Urinary bladder (tissue), 4 donors: Measurements from ENCODE around the gene USB1. TPM values are rescaled to one million over a fixed set of nuclear protein-coding genes. Genes with fewer than 3 reads are reported as not detected.

Experiments
- DNase-seq: peaks from one replicate; pipeline ENCODE4 v3.0.0-alpha.2; 2015; ENCODE audit errors: extremely low spot score
- H3K27ac ChIP-seq: one replicate; pipeline ENCODE4 v1.5.1; 2013; ENCODE audit warnings: low read depth, mild to moderate bottlenecking, moderate library complexity
- H3K36me3 ChIP-seq: one replicate; pipeline ENCODE4 v1.6.1; 2013; ENCODE audit warnings: mild to moderate bottlenecking, moderate library complexity; ENCODE audit not compliant: insufficient read depth
- H3K4me1 ChIP-seq: one replicate; pipeline ENCODE4 v1.6.1; 2013; ENCODE audit warnings: mild to moderate bottlenecking, moderate library complexity; ENCODE audit not compliant: insufficient read depth
- H3K4me3 ChIP-seq: one replicate; pipeline ENCODE4 v1.5.1; 2013; ENCODE audit warnings: low read depth, low read length
- WGBS: extraction: QIAGEN DNeasy Blood & Tissue Kit; methylation state at CpG from one replicate; pipeline ENCODE4 v1.1.7; 2013; 5-methylcytosine and 5-hydroxymethylcytosine counted together
- polyA plus RNA-seq: library from polyadenylated mRNA; stranded (reverse); fragments of 200-250 nt; gene quantifications from one replicate; pipeline ENCODE4 v1.2.3, GENCODE V29; 2013
- total RNA-seq: library from RNA; depleted of rRNA; stranded (reverse); fragments of >200 nt; gene quantifications from one replicate; pipeline ENCODE4 v1.2.3, GENCODE V29; 2014
- donor health status: healthy with polysubstance abuse.
- donor health status: healthy.

The USB1 gene
- total and polyA plus RNA-seq, 2 donors: 7.6 to 55.3 TPM

GRCh38 chr16:58024486-58025350 lies 23.5 kb downstream of the USB1 start:
- peak overlapping the region; percentile 61 for H3K4me3 ChIP-seq
- no peak for DNase-seq
- no peaks in the 10 kb centered on the region for H3K4me1 ChIP-seq
- WGBS: 15% methylated on average over 57 of the region's 57 CpGs
- H3K27ac ChIP-seq: peak overlapping the region; percentile 23
- no peaks in the 10 kb centered on the region for H3K36me3 ChIP-seq

DNA sequence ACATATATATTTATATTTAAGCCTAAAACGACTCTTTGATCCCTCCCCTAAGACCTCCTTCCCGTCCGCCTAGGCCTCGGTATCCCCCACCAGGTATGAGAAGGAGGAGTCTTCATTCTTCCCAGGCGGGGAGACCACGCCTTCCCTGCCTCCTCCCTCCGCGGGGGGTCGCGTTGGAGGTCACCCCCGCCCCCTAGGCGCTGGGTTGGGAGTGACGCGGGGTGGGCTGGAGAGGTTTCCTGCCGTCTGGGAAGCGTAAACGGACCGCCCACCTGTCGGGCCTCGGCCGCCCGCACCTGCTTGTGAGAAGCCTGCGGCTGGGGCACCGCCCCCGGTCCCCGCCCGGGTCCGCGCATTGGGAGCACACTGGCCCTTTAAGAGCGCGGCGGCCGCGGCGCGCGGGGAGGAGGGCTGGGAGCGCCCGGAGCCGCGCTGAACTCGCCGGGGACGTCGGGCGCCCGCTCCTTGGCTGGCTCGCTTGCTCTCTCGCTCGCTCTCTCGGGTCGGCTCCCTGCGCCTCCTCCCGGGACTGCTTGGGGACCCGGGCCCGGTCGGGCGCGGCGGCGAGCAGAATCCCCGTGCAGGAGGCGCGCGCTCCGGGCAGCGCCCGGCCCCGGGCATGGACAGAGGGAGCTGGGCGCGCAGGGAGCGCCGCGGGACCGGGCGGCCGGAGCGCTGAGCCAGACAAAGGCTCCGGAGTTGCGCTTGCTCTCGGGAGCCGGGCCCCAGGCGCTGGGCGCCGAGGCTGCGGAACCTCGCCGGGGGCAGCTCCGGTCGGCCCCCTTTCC lies 24.3 kb downstream of the USB1 start, which contains the start of gene MMP15:
TSS of gene MMP15 (plus strand) at position 404 of the 788 bp plus-strand sequence. CDS start 597 bp downstream, outside the sequence.
- peak within 1 kb of the TSS; percentile 42 for H3K27ac ChIP-seq
- H3K36me3 ChIP-seq: no peaks in the 10 kb centered on the region
- peak within 1 kb of the TSS; percentile 61 for H3K4me3 ChIP-seq
- H3K4me1 ChIP-seq: no peaks in the 10 kb centered on the region
- WGBS: under 1% methylated on average over 90 of the region's 90 CpGs
- DNase-seq: no peak

DNA sequence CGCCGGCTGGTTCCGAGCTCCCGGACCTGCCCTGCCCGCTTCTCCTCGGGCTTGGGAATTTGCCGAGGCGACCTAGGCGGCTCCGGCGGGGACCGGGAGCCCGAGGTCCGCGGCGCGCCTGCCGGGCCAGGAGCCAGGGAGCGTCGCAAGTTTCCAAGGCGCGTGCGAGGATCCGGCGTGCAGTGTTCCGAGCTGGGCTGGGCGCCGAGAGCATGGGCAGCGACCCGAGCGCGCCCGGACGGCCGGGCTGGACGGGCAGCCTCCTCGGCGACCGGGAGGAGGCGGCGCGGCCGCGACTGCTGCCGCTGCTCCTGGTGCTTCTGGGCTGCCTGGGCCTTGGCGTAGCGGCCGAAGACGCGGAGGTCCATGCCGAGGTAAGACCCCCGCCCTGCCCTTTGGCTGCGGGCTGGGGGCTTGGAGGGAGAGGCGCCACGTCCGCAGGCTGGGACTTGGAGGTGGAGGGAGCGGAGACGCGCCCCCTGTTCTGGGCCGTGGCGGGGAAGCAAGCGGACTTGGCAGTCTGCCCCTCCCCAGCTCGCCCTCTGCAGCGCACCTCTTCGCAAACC lies 25.0 kb downstream of the USB1 start:
- DNase-seq: no peak
- Histone ChIP-seq H3K4me1 (no peaks in the 10 kb centered on the region), H3K27ac (no peak overlapping the region), H3K4me3 (peak overlapping the region; percentile 61), H3K36me3 (no peaks in the 10 kb centered on the region)
- WGBS: under 1% methylated on average over 65 of the region's 65 CpGs

DNA sequence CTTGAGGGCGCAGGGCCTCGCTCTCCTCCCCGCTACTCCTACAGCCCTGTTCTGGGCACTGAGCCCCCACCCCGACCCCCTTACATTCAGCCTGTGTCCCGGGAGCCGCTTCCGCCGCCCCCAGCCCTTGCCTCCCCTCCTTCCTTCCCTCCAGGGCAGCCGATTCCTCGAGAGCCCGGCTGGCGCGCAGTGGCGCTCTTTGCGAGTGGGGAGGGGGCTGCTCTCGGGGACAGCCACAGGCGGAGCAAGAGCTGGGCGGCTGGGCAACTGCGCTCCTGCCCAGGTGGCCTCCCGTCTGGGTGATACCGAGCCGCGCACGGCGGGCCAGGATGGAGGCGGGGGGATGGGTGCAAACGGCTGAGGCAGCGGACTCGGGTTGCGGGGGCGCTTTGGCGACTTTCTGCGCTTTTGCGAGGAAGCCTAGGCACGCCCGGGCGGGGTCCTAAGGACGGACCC lies 25.5 kb downstream of the USB1 start:
- H3K36me3 ChIP-seq: no peaks in the 10 kb centered on the region
- no peaks in the 10 kb centered on the region for H3K4me1 ChIP-seq
- no peak for DNase-seq
- WGBS: under 1% methylated on average over 38 of the region's 38 CpGs
- H3K4me3 ChIP-seq: peak overlapping the region; percentile 61
- H3K27ac ChIP-seq: no peak overlapping the region

DNA sequence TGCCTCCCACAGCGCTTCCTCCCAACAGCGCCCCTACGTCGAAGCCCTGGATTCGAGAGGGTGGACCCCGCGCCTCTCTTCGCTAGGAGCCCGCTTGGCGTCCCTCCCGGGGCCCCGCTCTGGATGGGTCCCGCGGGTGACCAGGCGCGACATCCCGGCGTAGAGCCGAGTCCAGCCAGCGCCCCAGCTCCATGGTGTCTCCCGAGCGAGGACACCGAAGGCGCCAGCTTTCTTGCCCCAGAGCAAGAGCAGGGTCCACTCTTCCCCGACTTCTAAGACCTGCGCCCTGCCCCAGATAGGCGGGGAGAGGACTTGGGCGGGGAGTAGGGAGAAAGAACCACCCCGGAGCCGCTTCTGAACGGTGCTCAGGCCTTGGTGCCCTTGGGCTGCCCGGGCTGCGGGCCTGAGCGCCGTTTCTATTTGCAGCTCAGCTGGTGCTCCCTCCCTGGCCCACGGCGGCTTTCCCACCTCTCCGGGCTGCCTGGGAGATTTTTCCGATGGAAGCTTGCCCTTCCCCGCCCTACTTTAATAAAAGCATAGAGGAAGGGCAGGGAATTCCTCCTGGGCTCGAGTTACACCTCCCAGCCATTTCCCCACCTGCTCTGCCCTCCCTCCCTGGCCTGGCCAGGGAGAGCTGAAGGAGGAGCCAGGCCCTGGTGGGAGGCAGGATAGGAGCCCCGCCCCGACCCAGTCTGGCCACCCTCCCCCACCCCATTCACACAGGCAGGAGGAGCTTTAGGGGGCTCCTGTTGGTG lies 26.1 kb downstream of the USB1 start:
- DNase-seq: no peak
- no peaks in the 10 kb centered on the region for H3K36me3 ChIP-seq
- peak overlapping the region; percentile 61 for H3K4me3 ChIP-seq
- H3K4me1 ChIP-seq: no peaks in the 10 kb centered on the region
- WGBS: 6% methylated on average over 43 of the region's 43 CpGs
- H3K27ac ChIP-seq: no peak overlapping the region

DNA sequence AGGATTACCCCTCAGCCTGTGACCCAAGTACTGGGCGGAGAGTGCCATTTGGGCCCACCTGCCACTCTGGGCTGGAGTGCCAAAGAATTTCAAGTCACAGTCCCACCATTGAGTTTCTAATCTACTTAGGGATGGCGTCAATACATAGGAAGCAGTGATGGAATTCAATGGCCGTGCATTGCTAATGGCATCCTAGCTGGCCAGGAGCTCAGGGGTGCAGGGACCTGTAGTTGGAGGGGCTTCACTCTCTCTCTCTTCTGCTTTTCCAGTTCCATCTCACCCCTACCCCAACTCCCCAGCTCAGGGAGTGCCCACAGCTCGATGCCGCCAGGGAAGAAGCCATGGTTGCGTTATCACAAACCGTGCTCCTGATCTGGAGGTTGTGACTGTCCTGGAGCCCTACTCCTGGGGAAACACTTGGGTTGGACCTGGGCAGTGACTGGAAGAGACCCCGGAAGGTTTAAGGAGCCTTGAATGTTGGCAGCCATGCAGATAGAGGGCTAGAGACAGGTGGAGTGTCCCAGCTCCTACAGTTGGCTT lies 26.8 kb downstream of the USB1 start:
- DNase-seq: no peak
- no peak overlapping the region for H3K27ac ChIP-seq
- no peaks in the 10 kb centered on the region for H3K4me1 ChIP-seq
- 91% methylated on average over 8 of the region's 8 CpGs for WGBS
- no peak overlapping the region for H3K4me3 ChIP-seq
- no peaks in the 10 kb centered on the region for H3K36me3 ChIP-seq

DNA sequence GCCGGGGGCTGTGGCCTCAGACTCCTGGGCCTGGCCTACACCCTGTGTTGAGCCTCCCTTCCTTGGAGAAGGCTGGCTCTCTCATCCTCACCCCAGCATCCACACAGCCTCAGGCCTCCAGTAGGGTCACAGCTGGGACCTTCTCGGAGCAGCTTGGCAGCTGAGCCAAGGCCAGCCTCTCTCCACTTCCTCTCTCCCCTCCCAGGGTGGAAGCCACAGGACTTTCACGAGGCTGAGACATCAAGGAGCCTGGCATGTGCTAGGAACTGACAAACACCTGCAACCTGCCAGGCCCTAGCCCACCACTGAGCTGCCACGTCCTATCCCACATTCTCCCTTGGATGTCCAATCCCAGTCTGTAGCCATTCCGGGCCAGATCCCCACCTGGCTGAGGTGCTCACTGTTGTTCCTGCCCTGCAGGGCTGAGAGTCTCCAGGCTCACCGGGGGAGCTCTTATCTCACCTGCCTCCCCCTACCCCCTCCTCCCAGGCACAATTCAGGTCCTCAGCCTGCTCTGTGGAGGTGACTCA lies 27.4 kb downstream of the USB1 start:
- H3K27ac ChIP-seq: no peak overlapping the region
- 75% methylated on average over 6 of the region's 6 CpGs for WGBS

GRCh38 chr16:58029410-58029809 lies 28.2 kb downstream of the USB1 start:
- Histone ChIP-seq H3K27ac (no peak overlapping the region), H3K36me3 (no peaks in the 10 kb centered on the region), H3K4me3 (no peak overlapping the region), H3K4me1 (no peaks in the 10 kb centered on the region)
- no peak for DNase-seq
- WGBS: 92% methylated on average over 2 of the region's 2 CpGs

More for the DNA sequence above, 27.4 kb downstream of the USB1 start:
- no peak for DNase-seq
- H3K36me3 ChIP-seq: no peaks in the 10 kb centered on the region
- no peak overlapping the region for H3K4me3 ChIP-seq
- H3K4me1 ChIP-seq: no peaks in the 10 kb centered on the region

DNA sequence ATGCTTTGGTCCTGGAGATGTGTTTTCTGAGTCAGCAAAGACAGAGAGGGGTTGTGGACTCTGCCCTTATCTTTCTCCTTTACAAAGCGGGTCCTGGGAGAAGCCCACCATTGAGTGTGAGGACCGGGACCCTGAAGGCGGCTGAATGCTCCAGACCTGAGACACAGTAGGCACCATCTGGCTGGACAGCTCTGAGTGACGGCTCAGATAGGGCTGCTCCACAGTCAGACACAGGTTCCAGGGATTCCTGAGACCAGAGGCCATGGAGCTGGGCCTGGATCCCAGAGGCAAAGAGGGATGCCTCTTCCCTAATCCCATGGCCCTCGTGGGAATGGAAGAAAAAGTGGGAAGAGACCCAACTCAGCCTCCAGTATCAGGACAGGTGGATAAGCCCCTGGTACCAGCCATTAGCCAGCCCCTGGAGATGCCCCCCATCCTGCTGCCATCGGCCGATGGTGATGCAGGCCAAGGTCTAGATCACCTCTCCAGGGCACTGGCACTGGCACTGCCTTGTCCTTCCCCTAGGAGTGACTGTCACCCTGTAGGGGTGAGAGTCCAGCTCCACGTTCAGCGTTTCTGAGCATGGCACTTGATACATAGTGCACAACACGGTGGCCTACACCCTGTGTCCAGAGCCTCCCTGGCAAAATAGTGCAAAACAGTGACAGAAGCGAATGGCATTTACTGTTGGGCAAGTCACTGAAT lies 29.1 kb downstream of the USB1 start:
- no peak overlapping the region for H3K4me3 ChIP-seq
- no peak overlapping the region for H3K27ac ChIP-seq
- WGBS: 85% methylated on average over 11 of the region's 11 CpGs
- no peak for DNase-seq
- H3K36me3 ChIP-seq: no peaks in the 10 kb centered on the region
- H3K4me1 ChIP-seq: no peaks in the 10 kb centered on the region

DNA sequence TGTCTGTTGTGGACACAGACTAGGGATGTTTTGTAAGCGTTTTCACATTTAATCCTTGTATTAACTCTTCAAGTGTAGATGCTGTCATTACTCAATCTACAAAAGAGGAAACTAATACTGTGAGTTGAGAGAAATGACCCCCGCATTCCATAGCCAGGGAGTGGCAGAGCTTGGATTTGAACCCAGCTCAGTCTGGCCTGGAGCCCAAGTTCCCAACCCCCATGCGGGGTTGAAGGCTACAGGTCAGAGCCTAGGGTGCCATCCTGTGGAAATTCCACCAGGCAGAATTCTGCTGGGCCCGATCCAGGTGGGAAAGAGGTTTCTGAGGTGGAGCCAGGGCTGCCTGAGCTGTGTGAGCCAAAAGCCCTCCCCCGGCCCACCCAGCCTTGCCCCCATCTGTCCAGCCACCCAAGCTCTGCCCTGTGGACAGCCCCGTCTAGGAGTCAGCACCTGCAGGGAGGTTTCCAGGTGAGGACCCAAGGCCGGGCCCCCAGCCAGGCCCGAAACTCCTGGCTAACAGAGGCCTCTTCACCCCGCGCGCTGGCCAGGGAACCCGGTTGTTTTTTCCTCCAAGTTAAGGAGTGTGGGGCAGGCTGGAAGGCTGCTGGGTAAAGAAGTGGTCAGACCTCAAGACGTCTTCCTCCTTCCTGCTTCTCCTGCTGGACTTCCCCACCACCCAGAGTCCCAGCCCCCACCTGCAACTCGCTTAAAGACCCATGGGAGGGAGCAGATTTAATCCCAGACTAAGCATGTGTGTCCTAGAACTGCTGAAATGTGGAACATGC lies 30.0 kb downstream of the USB1 start:
- Histone ChIP-seq H3K36me3 (no peaks in the 10 kb centered on the region), H3K27ac (no peak overlapping the region), H3K4me3 (no peak overlapping the region), H3K4me1 (no peaks in the 10 kb centered on the region)
- DNase-seq: no peak
- WGBS: 66% methylated on average over 14 of the region's 14 CpGs

- 30% methylated on average over 15 of the region's 15 CpGs for WGBS
- Histone ChIP-seq H3K4me3 (no peak overlapping the region), H3K36me3 (no peaks in the 10 kb centered on the region), H3K27ac (no peak overlapping the region), H3K4me1 (no peaks in the 10 kb centered on the region)
- no peak for DNase-seq
These were observed 31.6 kb downstream of the USB1 start for GRCh38 chr16:58032710-58033293.
